SIG-M5 treated with dmso at 0.1 percent for 504 hours (cell line): Measurements from ENCODE around the gene GJB3.
"Not testable (repeated sequence)": the region's sequence is repeated elsewhere in the genome, so short reads cannot be mapped to it uniquely, and the experiment has no call there.

Source experiments
- DNase-seq: peaks from one replicate; lab custom pipeline; 2025; ENCODE audit not compliant: unreplicated experiment; lab: John Stamatoyannopoulos, UW

GJB3 gene

DNA sequence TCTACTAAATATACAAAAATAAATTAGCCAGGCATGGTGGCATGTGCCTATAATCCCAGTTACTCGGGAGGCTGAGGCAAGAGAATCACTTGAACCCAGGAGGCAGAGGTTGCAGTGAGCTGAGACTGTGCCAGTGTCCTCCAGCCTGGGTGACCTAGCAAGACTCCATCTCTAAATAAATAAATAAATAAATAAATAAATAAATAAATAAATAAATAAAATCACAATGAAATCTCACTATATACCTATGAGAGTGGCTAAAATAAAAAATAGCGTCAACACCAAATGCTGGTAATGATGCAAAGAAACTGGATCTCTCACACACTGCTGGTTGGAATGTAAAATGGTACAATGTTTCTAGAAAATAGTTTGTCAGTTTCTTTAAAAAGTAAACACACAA, 37.8 kb downstream of the GJB3 start:
- DNase-seq: not testable (repeated sequence)

DNA sequence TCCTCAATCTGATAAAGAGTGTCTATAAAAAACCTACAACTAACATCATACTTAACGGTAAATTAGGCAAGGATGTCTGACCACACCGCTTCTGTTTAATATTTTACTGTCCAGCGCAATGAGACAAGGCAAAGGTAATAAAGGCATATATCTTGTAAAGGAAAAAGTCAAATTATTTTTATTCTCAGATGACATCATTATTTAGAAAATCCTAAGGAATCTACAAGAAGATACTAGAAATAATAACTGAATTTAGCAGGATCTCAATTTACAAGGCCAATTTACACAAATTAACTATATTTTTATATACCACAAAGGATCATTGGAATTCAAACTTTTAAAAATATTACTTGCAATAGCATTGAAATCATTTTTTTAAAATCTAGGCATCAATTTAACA, 41.2 kb downstream of the GJB3 start:
- DNase-seq: no peak

DNA sequence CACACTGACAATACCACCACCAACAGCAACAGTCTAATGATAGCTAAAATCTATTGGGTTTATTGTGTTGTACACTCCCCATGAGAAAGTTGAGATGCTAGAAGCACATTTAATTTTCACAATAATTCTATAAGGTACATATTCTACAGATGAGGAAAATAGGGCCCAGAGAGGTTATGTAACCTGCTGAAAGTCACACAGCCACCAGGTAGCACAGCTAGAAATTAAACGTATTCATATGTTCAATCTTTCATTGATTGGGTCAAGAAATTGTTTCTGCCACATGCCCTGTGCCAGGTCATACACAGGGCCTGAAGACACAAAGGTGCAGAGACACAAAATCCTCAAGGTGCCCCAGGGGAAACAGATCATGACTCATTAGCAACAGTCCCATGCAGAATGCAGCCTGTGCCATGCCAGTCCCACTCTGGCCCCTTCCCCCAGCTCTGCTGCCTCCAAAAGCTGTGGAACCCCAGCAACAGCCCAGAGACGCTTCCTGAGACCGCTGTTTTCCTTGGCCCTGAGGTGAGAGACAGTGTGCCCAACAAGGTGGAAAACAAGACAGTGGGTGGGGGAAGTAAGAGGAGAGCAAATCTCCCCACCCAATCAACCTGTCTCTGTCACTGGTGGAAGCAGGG, 43.9 kb downstream of the GJB3 start:
- no peak for DNase-seq

DNA sequence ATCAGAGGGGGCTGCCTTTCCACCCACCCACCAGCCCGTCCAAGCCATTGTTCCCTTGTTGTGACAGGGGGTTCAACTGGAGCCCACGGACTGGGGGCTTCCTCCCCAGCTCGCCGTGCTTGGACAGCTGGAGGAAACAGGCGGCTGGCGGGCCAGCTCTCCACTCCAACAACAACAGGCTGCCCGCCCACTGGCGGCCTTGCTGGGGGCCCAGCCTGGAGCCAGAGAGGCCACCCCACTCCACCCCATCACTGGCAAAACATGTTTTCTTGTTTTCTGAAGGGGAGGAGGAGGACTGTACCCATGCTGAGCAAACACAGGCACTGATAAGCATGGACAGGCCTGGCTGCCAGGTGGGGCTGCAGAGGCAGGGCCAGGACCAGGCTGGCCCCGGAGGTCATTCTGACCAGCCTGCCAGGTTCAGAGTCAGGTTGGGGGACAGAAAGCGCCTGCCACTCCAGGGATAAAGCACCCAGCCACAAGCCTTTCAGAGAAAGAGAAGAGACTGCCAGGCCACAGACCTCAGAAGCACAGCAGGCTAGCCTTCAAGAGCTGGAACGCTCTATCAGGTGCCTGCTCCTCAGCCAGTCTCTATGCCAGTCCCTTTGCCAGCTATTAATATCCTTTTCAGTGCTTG, 44.6 kb downstream of the GJB3 start:
- DNase-seq: no peak

DNA sequence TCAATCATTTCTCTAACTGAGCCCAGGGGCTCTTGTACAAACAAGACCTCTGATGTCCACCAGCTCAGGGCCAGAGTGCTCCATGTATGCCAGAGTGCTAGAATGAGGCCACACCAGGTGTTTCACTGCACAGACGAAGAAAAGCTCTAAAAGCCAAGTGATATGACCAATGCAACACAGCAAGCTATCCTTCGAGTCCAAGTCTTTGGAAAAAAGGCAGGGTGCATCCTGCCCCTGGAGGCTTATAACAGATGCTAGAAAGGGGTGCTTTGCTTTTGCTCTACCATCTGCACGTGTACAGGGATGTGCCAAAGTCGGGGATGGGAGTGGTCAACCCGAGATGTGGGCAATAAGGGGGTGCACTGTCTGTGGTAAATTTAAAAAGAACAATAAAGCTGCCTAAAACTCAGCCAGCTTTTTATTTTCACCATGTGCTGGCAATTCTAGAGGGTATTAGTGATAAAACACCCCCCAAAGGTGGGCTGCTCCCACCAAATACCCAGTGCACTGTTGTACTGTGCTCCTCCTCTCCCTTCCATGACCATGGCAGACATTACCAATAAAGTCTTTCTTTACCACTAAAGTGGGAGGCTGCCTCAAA, 46.4 kb downstream of the GJB3 start:
- no peak for DNase-seq

DNA sequence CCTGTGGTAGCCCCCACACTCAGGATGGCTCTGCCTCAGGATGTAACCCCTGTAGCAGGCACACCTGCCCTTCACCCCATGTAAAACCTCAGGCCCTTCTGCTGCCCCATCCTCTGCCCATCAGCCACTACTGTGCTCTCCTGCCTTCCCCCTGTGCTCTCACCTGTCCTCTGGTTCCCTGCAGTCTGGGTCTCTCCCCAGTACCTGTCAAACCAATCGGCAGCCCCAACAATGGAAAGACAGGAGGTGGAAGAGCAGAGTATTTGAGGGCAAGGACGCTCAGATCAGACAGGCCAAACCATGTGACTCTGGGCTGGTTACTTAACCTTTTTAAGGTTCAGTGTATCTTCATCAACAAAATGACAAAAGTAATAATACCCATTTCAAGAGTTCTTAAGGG, 47.6 kb downstream of the GJB3 start:
- DNase-seq: no peak

DNA sequence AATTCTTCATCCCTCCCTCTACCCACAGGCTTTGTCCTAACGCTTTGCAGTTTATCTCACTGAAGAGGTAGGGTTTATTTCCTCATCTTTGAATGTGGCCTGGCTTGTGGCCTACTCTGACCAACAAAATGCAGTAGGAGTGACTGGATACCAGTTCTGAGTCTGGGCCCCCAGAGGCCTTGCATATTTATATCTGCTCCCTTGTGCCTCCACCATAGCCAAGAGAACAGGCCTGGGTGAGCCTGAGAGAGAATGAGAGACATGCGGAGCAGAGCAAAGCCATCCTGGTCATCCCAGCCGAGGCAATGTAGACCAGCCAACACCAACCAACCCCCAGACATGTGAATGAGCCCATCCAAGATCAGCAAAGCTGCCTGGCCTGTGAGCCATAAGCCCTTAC, 48.2 kb downstream of the GJB3 start:
- DNase-seq: no peak

DNA sequence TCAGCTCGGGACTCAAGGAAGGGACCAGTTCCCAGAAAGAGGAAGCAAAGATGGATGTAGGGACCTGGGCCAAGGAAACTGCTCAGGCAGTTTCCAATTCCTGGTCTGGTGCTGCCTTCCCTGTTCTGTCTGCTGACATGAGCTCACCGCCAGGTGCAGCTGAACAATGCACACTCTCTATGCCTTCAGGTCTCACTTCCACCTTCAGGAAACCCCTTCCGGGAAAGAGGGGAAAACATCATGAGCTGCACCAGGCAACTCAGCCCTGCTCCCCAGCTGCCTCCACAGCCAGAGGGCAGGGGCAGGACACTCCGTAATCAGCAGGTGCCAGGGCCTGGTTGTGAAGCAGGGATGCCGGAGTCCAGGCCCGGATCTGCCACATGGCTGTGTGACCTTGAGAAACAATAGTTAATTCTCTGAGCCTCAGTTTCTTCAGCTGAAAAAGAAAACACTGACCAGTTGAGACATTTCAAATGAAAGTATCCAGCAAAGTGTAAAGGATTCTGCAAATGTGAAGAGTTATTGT, 50.8 kb downstream of the GJB3 start:
- DNase-seq: no peak

DNA sequence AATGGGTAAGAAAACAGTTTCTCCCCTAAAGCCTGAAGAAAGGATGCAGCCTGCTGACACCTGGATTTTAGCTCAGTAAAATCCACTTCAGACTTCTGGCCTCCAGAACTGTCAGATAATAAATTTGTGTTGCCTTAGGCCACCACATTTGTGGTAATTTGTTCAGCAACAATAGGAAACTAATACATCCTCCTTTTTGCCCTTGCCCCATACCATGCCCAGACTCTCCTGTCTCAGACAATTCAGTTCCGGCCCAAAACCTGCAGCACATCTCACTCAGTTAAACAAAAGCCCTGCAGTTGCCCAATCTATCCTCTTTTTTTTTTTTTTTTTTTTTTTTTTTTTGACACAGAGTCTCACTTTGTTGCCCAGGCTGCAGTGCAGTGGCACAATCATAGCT, 52.7 kb downstream of the GJB3 start:
- no peak for DNase-seq
